ENCODE measurements around the gene PPP1R9B.

Gene PPP1R9B

GRCh38 chr17:50171371-50172071 is 21.0 kb upstream of the PPP1R9B start:
- DNase-seq: no peak

GRCh38 chr17:50170662-50171370 is 20.3 kb upstream of the PPP1R9B start:
- DNase-seq: no peak

- no peak for DNase-seq
These were observed 19.5 kb upstream of the PPP1R9B start for GRCh38 chr17:50169881-50170459.

- DNase-seq: peak in 1 of 2 donors; percentile 62
These were observed 18.8 kb upstream of the PPP1R9B start for GRCh38 chr17:50169121-50169764.

- no peak for DNase-seq
These were observed 17.8 kb upstream of the PPP1R9B start for GRCh38 chr17:50168319-50168718.

GRCh38 chr17:50167371-50167770 is 16.9 kb upstream of the PPP1R9B start:
- DNase-seq: no peak

- no peak for DNase-seq
These were observed 16.2 kb upstream of the PPP1R9B start for GRCh38 chr17:50166518-50167181.

GRCh38 chr17:50165867-50166517 is 15.5 kb upstream of the PPP1R9B start, which contains the start of gene SGCA:
SGCA (plus strand) TSS chr17:50166005; CDS start chr17:50166041, 36 bp downstream.
- DNase-seq: no peak

- no peak for DNase-seq
These were observed 15.0 kb upstream of the PPP1R9B start for GRCh38 chr17:50165466-50165865.

GRCh38 chr17:50165066-50165465 is 14.6 kb upstream of the PPP1R9B start:
- DNase-seq: no peak

- no peak for DNase-seq
These were observed 14.2 kb upstream of the PPP1R9B start for GRCh38 chr17:50164697-50164988.

- no peak for DNase-seq
These were observed 13.6 kb upstream of the PPP1R9B start for GRCh38 chr17:50163843-50164696.

- DNase-seq: no peak
These were observed 12.2 kb upstream of the PPP1R9B start for GRCh38 chr17:50162466-50163254.

GRCh38 chr17:50161911-50162288 is 11.4 kb upstream of the PPP1R9B start:
- no peak for DNase-seq

GRCh38 chr17:50161023-50161910 is 10.8 kb upstream of the PPP1R9B start:
- peak; percentile 94 to 98 for DNase-seq

- no peak for DNase-seq
These were observed 7.4 kb upstream of the PPP1R9B start for GRCh38 chr17:50157891-50158290.

GRCh38 chr17:50155115-50155819 is 4.8 kb upstream of the PPP1R9B start:
- no peak for DNase-seq

GRCh38 chr17:50154604-50155003 is 4.1 kb upstream of the PPP1R9B start:
- DNase-seq: no peak

All from stimulated activated CD4-positive, alpha-beta T cell treated with anti-CD3 and anti-CD28 coated beads, Interleukin-2, amount 100 ng/mL, for 48 hours (primary cell).